Subcutaneous preadipocyte (primary cell): Measurements from ENCODE around the gene TTC13. TPM values are rescaled to one million over a fixed set of nuclear protein-coding genes. Genes with fewer than 3 reads are reported as not detected.

Experiments used
- small RNA-seq: library from RNA; depleted of rRNA; stranded (forward); fragments of <200 nt; gene quantifications from one replicate; pipeline ENCODE3, GENCODE V24; 2012
- total RNA-seq: library from RNA; depleted of rRNA; stranded (reverse); fragments of >200 nt; gene quantifications from 2 replicates; pipeline ENCODE4 v1.2.3, GENCODE V29; 2012

TTC13 gene
- total RNA-seq = 7.3 and 8.2 TPM in 2 replicates

GRCh38 chr1:230978491-230979388 is at the start of gene TTC13, which contains the start of gene ARV1:
TSS of gene TTC13 (minus strand) at chr1:230978861. CDS start at chr1:230978830, 31 bp downstream.
TSS of gene ARV1 (plus strand) at chr1:230979094. CDS start at chr1:230979106, 12 bp downstream.

GRCh38 chr1:230867903-230868735 is 110.5 kb downstream of the TTC13 start, which contains the start of gene C1orf198:
TSS of gene C1orf198 (minus strand) at chr1:230868521. CDS start at chr1:230868512, 9 bp downstream.

Small RNA genes lying within 50 kb of the gene (small RNA-seq; reads per million reads assigned to genes)
- gene RN7SL837P = not detected

Other genes starting within 250 kb of the TTC13 start
- not detected in 2 replicates for gene CAPN9, start 231.5 kb downstream of the TTC13 start, total RNA-seq
- gene C1orf198, start 110.3 kb downstream of the TTC13 start, total RNA-seq = 37.3 and 43.0 TPM in 2 replicates
- gene ARV1, start 233 bp upstream of the TTC13 start, total RNA-seq = 10.4 and 17.6 TPM in 2 replicates
- 4.1 and 5.5 TPM in 2 replicates for gene FAM89A, start 61.4 kb upstream of the TTC13 start, total RNA-seq
- gene TRIM67, start 183.2 kb upstream of the TTC13 start, total RNA-seq = under 0.01 TPM in 1 of 2 replicates, not detected in the other